GM19351 (cell line): ENCODE results near the gene LTO1.

Experiments used
- ATAC-seq: cut with Tn5 transposase; IDR thresholded peaks from one replicate; pipeline ENCODE4 v1.9.1; 2021; ENCODE audit warnings: mild to moderate bottlenecking, moderate library complexity; ENCODE audit not compliant: unreplicated experiment

Gene LTO1

GRCh38 chr11:69682221-69682620 lies 7.1 kb upstream of the LTO1 start:
- ATAC-seq = no peak

- no peak for ATAC-seq
Observed at GRCh38 chr11:69680688-69681087, 5.5 kb upstream of the LTO1 start.

- no peak for ATAC-seq
Observed at GRCh38 chr11:69677749-69678148, 2.6 kb upstream of the LTO1 start.

GRCh38 chr11:69674267-69674885 lies 777 bp downstream of the LTO1 start:
- ATAC-seq = peak; percentile 11

GRCh38 chr11:69671734-69672465 lies 3.3 kb downstream of the LTO1 start:
- ATAC-seq = no peak

- ATAC-seq = no peak
Observed at GRCh38 chr11:69670158-69670845, 4.9 kb downstream of the LTO1 start.

GRCh38 chr11:69669486-69669885 lies 5.7 kb downstream of the LTO1 start:
- no peak for ATAC-seq

- ATAC-seq = no peak
Observed at GRCh38 chr11:69667619-69668604, 7.2 kb downstream of the LTO1 start.

- ATAC-seq = no peak
Observed at GRCh38 chr11:69666752-69667536, 8.2 kb downstream of the LTO1 start.

- no peak for ATAC-seq
Observed at GRCh38 chr11:69666261-69666660, 8.9 kb downstream of the LTO1 start.

GRCh38 chr11:69665669-69666068 lies 9.5 kb downstream of the LTO1 start:
- ATAC-seq = no peak

- ATAC-seq = no peak
Observed at GRCh38 chr11:69664901-69665300, 10.3 kb downstream of the LTO1 start.

GRCh38 chr11:69664103-69664775 lies 10.9 kb downstream of the LTO1 start:
- no peak for ATAC-seq

- no peak for ATAC-seq
Observed at GRCh38 chr11:69663326-69663725, 11.8 kb downstream of the LTO1 start.

- ATAC-seq = no peak
Observed at GRCh38 chr11:69662806-69663205, 12.3 kb downstream of the LTO1 start.

- ATAC-seq = no peak
Observed at GRCh38 chr11:69662021-69662698, 13.0 kb downstream of the LTO1 start.

GRCh38 chr11:69661413-69661715 lies 13.8 kb downstream of the LTO1 start:
- ATAC-seq = no peak

- ATAC-seq = no peak
Observed at GRCh38 chr11:69660001-69660500, 15.1 kb downstream of the LTO1 start.

- ATAC-seq = no peak
Observed at GRCh38 chr11:69659591-69659990, 15.6 kb downstream of the LTO1 start.
